ENCODE results near the gene ABCC8.

DNA sequence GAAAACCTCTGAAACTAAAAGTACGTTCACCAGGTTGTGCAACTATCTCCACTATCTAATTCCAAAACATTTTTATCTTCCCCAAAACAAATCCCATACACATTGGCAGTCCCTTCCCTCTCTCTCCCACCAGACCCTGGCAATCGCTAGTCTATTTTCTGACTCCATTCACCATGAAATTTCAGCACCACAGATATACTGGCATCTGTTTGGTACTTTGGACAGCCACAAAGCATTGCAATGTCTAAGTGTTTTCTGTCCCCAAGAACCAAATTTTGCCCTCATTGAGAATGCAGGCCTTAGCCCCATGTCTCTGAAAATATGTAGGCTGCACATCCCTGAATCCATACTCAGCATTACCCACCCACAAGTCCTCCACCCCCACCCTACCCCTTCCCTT, 60.2 kb downstream of the ABCC8 start:
- TF ChIP-seq, protein P1, sequence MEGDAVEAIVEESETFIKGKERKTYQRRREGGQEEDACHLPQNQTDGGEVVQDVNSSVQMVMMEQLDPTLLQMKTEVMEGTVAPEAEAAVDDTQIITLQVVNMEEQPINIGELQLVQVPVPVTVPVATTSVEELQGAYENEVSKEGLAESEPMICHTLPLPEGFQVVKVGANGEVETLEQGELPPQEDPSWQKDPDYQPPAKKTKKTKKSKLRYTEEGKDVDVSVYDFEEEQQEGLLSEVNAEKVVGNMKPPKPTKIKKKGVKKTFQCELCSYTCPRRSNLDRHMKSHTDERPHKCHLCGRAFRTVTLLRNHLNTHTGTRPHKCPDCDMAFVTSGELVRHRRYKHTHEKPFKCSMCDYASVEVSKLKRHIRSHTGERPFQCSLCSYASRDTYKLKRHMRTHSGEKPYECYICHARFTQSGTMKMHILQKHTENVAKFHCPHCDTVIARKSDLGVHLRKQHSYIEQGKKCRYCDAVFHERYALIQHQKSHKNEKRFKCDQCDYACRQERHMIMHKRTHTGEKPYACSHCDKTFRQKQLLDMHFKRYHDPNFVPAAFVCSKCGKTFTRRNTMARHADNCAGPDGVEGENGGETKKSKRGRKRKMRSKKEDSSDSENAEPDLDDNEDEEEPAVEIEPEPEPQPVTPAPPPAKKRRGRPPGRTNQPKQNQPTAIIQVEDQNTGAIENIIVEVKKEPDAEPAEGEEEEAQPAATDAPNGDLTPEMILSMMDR (IDR thresholded peaks at IDR 0.05; ENCODE audit: extremely low read depth in 1 of 2, insufficient read depth in 1 of 2, low read depth in 1 of 2, low read length in 2 of 2) = no peak
- TF ChIP-seq GATA2 (IDR thresholded peaks at IDR 0.05; ENCODE audit: insufficient read depth, insufficient read length, low read depth, low read length) (no peak), EZH2 (IDR thresholded peaks at IDR 0.05; ENCODE audit: borderline replicate concordance, low read depth, low read length, severe bottlenecking) (no peak), MAX (IDR thresholded peaks at IDR 0.05; ENCODE audit: insufficient read depth, insufficient read length) (no peak), POLR2AphosphoS5 (IDR thresholded peaks at IDR 0.05; ENCODE audit: insufficient read depth, low read depth, low read length) (no peak), POLR2A (IDR thresholded peaks at IDR 0.05; ENCODE audit: low read depth, low read length) (no peak)

All from endothelial cell of umbilical vein (primary cell).